ENCODE results near the gene TMEM151A. TPM values are rescaled to one million over a fixed set of nuclear protein-coding genes. Genes with fewer than 3 reads are reported as not detected.
"Not testable (repeated sequence)": the region's sequence is repeated elsewhere in the genome, so short reads cannot be mapped to it uniquely, and the experiment has no call there.

The TMEM151A gene
- total RNA-seq (2014; rRNA removed; shearing (Covaris generic)) = 2.8 TPM in 1 of 2 replicates, not detected in the other

GRCh38 chr11:66291706-66292542, at the start of gene TMEM151A:
Gene TMEM151A, plus strand, starts transcription at chr11:66291894. Its CDS starts 120 bp downstream, at chr11:66292014.
- peak; percentile 39 for DNase-seq (ENCODE audit: low spot score)
- in situ Hi-C loops (cut with HindIII; ENCODE audit: low sequenced_read_pairs) = no loop called here

GRCh38 chr11:66242095-66242765, 49.5 kb upstream of the TMEM151A start:
- peak; percentile 93 for DNase-seq (ENCODE audit: low spot score)
- in situ Hi-C loops (cut with HindIII; ENCODE audit: low sequenced_read_pairs) = no loop called here

GRCh38 chr11:66243782-66244535, 47.7 kb upstream of the TMEM151A start:
- in situ Hi-C loops (cut with HindIII; ENCODE audit: low sequenced_read_pairs) = no loop called here
- DNase-seq (ENCODE audit: low spot score) = no peak

- in situ Hi-C loops (cut with HindIII; ENCODE audit: low sequenced_read_pairs) = no loop called here
- DNase-seq (ENCODE audit: low spot score) = no peak
These were observed 44.4 kb upstream of the TMEM151A start for GRCh38 chr11:66247295-66247694.

GRCh38 chr11:66247801-66248200, 43.9 kb upstream of the TMEM151A start:
- in situ Hi-C loops (cut with HindIII; ENCODE audit: low sequenced_read_pairs) = no loop called here
- no peak for DNase-seq (ENCODE audit: low spot score)

- in situ Hi-C loops (cut with HindIII; ENCODE audit: low sequenced_read_pairs) = no loop called here
- no peak for DNase-seq (ENCODE audit: low spot score)
These were observed 42.8 kb upstream of the TMEM151A start for GRCh38 chr11:66248903-66249302.

- in situ Hi-C loops (cut with HindIII; ENCODE audit: low sequenced_read_pairs) = no loop called here
- peak; percentile 80 for DNase-seq (ENCODE audit: low spot score)
These were observed 39.9 kb upstream of the TMEM151A start for GRCh38 chr11:66251809-66252208.

GRCh38 chr11:66253081-66253480, 38.6 kb upstream of the TMEM151A start:
- DNase-seq (ENCODE audit: low spot score); in situ Hi-C loops (cut with HindIII; ENCODE audit: low sequenced_read_pairs): not testable (repeated sequence)

- DNase-seq (ENCODE audit: low spot score) = no peak
- in situ Hi-C loops (cut with HindIII; ENCODE audit: low sequenced_read_pairs) = no loop called here
These were observed 33.2 kb upstream of the TMEM151A start for GRCh38 chr11:66258473-66258893.

- in situ Hi-C loops (cut with HindIII; ENCODE audit: low sequenced_read_pairs) = no loop called here
- no peak for DNase-seq (ENCODE audit: low spot score)
These were observed 32.5 kb upstream of the TMEM151A start for GRCh38 chr11:66259225-66259624.

- no peak for DNase-seq (ENCODE audit: low spot score)
- in situ Hi-C loops (cut with HindIII; ENCODE audit: low sequenced_read_pairs) = no loop called here
These were observed 31.7 kb upstream of the TMEM151A start for GRCh38 chr11:66259956-66260355.

- no peak for DNase-seq (ENCODE audit: low spot score)
- in situ Hi-C loops (cut with HindIII; ENCODE audit: low sequenced_read_pairs) = no loop called here
These were observed 30.1 kb upstream of the TMEM151A start for GRCh38 chr11:66261578-66261977.

- no peak for DNase-seq (ENCODE audit: low spot score)
- in situ Hi-C loops (cut with HindIII; ENCODE audit: low sequenced_read_pairs) = no loop called here
These were observed 29.5 kb upstream of the TMEM151A start for GRCh38 chr11:66262191-66262590.

GRCh38 chr11:66262696-66263095, 29.0 kb upstream of the TMEM151A start:
- no peak for DNase-seq (ENCODE audit: low spot score)
- in situ Hi-C loops (cut with HindIII; ENCODE audit: low sequenced_read_pairs) = no loop called here

- in situ Hi-C loops (cut with HindIII; ENCODE audit: low sequenced_read_pairs) = no loop called here
- no peak for DNase-seq (ENCODE audit: low spot score)
These were observed 28.5 kb upstream of the TMEM151A start for GRCh38 chr11:66263231-66263630.

- in situ Hi-C loops (cut with HindIII; ENCODE audit: low sequenced_read_pairs) = no loop called here
- no peak for DNase-seq (ENCODE audit: low spot score)
These were observed 27.9 kb upstream of the TMEM151A start for GRCh38 chr11:66263785-66264184.

GRCh38 chr11:66264383-66264782, 27.3 kb upstream of the TMEM151A start:
- in situ Hi-C loops (cut with HindIII; ENCODE audit: low sequenced_read_pairs) = no loop called here
- DNase-seq (ENCODE audit: low spot score) = no peak

GRCh38 chr11:66264914-66265313, 26.8 kb upstream of the TMEM151A start:
- in situ Hi-C loops (cut with HindIII; ENCODE audit: low sequenced_read_pairs) = no loop called here
- no peak for DNase-seq (ENCODE audit: low spot score)

- in situ Hi-C loops (cut with HindIII; ENCODE audit: low sequenced_read_pairs) = no loop called here
- no peak for DNase-seq (ENCODE audit: low spot score)
These were observed 25.9 kb upstream of the TMEM151A start for GRCh38 chr11:66265531-66266377.

All from G401 (cell line).